ENCODE results near the gene CACNG1. TPM values are rescaled to one million over a fixed set of nuclear protein-coding genes. Genes with fewer than 3 reads are reported as not detected.

Gene CACNG1
- total and polyA plus RNA-seq, 2 donors (not counting 3 experiments of a cell fraction or from before 2014, with no cell fraction given): not detected

GRCh38 chr17:67054608-67055007 lies 10.3 kb downstream of the CACNG1 start:
- no peak for TF ChIP-seq GATA2 (IDR thresholded peaks at IDR 0.05; ENCODE audit: insufficient read depth, insufficient read length, low read depth, low read length)
- no peak for TF ChIP-seq EZH2 (IDR thresholded peaks at IDR 0.05; ENCODE audit: borderline replicate concordance, low read depth, low read length, severe bottlenecking)
- no peak for TF ChIP-seq MYC (IDR thresholded peaks at IDR 0.05; ENCODE audit: low read depth, low read length)
- no peak for TF ChIP-seq POLR2AphosphoS5 (IDR thresholded peaks at IDR 0.05; ENCODE audit: insufficient read depth, low read depth, low read length)
- TF ChIP-seq JUN (IDR thresholded peaks at IDR 0.05; ENCODE audit: borderline replicate concordance, insufficient read depth, insufficient read length, low read depth): no peak
- TF ChIP-seq POLR2A (IDR thresholded peaks at IDR 0.05; ENCODE audit: low read depth, low read length): no peak
- TF ChIP-seq, protein P1, sequence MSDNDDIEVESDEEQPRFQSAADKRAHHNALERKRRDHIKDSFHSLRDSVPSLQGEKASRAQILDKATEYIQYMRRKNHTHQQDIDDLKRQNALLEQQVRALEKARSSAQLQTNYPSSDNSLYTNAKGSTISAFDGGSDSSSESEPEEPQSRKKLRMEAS (IDR thresholded peaks at IDR 0.05; ENCODE audit: insufficient read depth, insufficient read length): no peak
- TF ChIP-seq FOS (IDR thresholded peaks at IDR 0.05; ENCODE audit: borderline replicate concordance, insufficient read depth, low read length): no peak
- TF ChIP-seq CTCF (IDR thresholded peaks at IDR 0.05; ENCODE audit: extremely low read depth in 1 of 2, insufficient read depth in 1 of 2, low read depth in 1 of 2, low read length in 2 of 2): no peak
- BruUV-seq (replicated peaks): no TSS peak
- Histone ChIP-seq H3K79me2 (ENCODE audit: control insufficient read depth, insufficient read depth, low read length) (no peaks in the 10 kb centered on the region), H3K27me3 (ENCODE audit: control insufficient read depth in 2 of 2, insufficient read depth in 2 of 2, low read length in 2 of 2) (no peaks in the 10 kb centered on the region), H3K27ac (ENCODE audit: insufficient read depth, low read depth, low read length) (no peak overlapping the region), H4K20me1 (replicated peaks; ENCODE audit: control insufficient read depth, extremely low read depth, insufficient read depth, low read length) (no peaks in the 10 kb centered on the region), H3K4me1 (ENCODE audit: control insufficient read depth, extremely low read depth, insufficient read depth, low read length) (no peaks in the 10 kb centered on the region), H3K9me1 (replicated peaks; ENCODE audit: control insufficient read depth, extremely low read depth, insufficient read depth, low read length) (no peaks in the 10 kb centered on the region), H3K4me2 (ENCODE audit: insufficient read depth, low read length) (no peak overlapping the region), H3K9ac (replicated peaks; ENCODE audit: extremely low read depth, insufficient read depth, low read length) (no peak overlapping the region), H3K9me3 (replicated peaks; ENCODE audit: control insufficient read depth, insufficient read depth, low read length) (no peaks in the 10 kb centered on the region), H3K36me3 (ENCODE audit: control insufficient read depth in 2 of 2, extremely low read depth in 1 of 2, insufficient read depth in 2 of 2, low read length in 2 of 2) (no peaks in the 10 kb centered on the region), H2AFZ (ENCODE audit: low read depth, low read length) (no peak overlapping the region), H3K4me3 (replicated peaks in 1 of 3; ENCODE audit: insufficient read depth in 1 of 3, low read depth in 1 of 3, low read length in 3 of 3) (no peak overlapping the region)
- ChIA-PET POLR2A (no interaction called here), CTCF (no interaction called here)
- FAIRE-seq (no peak), DNase-seq (ENCODE audit: low read depth, low spot score) (no peak)
- intact Hi-C loops (cut with micrococcal nuclease) (no loop called here), dilution Hi-C loops (cut with MboI; ENCODE audit: extremely low pct_ligation_motif_present, low sequenced_read_pairs) (no loop called here)

Data from endothelial cell of umbilical vein (primary cell).